ENCODE measurements around the gene MXRA5. TPM values are rescaled to one million over a fixed set of nuclear protein-coding genes. Genes with fewer than 3 reads are reported as not detected.

Gene MXRA5
- total RNA-seq, 1 experiment from 2014 or later, result not detected

- DNase-seq (ENCODE audit: low spot score), result no peak
- in situ Hi-C loops (cut with HindIII; ENCODE audit: low sequenced_read_pairs), result no loop called here
Observed at GRCh38 chrX:3262901-3263300, 83.6 kb downstream of the MXRA5 start.
